ENCODE data around the gene PTPRJ.

The PTPRJ gene

GRCh38 chr11:47964546-47964945 lies 15.8 kb upstream of the PTPRJ start:
- in situ Hi-C loops (cut with HindIII; ENCODE audit: low pct_ligation_motif_present, low pct_unique_long_range_greater_than_20kb, low sequenced_read_pairs): no loop called here
- DNase-seq: no peak

DNA sequence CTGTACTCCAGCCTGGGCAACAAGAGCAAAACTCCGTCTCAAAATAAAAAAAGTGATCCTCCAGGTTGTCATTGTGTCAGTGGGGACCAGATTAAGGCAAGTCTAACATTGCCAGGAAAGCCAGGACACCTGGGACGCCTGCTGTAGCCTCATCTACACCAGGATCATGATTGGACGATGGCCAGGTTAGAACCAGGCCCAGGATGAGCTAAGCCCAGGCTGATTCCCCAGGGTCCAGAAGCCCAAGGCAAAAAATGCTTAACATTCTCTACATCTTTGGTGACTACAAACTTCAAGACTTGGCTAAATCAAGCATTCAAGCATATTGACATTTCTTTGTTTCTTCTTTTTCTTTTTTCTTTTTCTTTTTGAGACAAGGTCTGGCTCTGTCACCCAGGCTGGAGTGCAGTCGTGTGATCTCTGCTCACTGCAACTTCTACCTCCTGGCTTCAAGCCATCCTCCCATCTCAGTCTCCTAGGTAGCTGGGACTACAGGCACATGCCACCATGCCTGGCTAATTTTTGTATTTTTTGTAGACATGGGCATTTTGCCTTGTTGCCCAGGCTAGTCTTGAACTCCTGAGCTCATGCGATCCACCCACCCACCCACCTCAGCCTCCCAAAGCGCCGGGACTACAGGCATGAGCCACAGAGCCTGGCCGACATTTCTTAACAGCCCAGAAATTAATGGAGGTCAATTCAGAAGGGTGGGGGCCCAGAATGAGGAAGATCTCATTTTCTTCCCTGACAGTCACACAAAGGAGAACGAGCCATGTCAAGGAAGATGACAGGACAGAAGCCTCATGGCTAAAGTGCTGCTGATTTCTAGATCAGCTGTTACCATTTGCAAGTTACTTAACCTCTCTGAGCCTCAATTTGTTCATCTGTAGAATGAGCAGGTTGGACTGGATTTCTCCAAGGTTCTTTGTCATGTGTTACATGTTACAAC lies 12.5 kb upstream of the PTPRJ start:
- no peak for DNase-seq
- in situ Hi-C loops (cut with HindIII; ENCODE audit: low pct_ligation_motif_present, low pct_unique_long_range_greater_than_20kb, low sequenced_read_pairs): no loop called here

DNA sequence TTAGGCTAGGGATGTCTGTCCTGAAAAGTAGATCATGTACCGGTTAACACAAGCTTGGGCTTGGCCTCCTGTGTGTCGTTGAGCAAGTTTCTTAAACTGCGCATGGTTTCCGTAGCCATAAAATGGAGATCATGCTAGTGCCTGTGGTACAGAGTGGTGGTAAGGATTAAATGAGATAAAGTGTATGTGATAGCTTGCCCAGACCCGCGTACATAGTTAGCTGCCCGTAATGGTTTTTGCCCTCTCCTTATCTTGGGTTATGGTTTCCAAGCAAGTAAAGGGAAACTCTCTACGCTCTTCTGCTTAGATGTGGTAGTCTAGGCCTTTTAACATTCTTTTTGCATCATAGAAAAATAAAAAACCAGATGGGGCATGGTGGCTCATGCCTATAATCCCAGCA lies 11.0 kb upstream of the PTPRJ start:
- DNase-seq: no peak
- in situ Hi-C loops (cut with HindIII; ENCODE audit: low pct_ligation_motif_present, low pct_unique_long_range_greater_than_20kb, low sequenced_read_pairs): no loop called here

- in situ Hi-C loops (cut with HindIII; ENCODE audit: low pct_ligation_motif_present, low pct_unique_long_range_greater_than_20kb, low sequenced_read_pairs): no loop called here
- no peak for DNase-seq
Observed at GRCh38 chr11:47971501-47971900, 8.9 kb upstream of the PTPRJ start.

DNA sequence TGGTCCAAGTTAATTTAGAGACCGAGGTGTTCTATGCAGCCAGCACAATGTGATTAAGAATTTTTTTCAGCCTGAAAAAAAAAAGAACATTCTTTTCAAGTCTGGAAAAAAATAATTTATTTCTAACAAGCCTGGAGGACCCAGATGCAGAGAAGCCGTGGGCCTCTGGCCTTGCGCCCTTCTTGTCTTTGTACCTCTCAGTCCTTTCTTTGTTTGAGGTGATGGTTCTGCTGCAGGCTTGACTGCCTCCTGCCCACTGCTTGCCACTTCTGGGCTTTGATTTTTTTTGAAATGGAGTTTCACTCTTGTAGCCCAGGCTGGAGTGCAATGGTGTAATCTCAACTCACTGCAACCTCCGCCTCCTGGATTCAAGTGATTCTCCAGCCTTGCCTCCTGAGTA lies 7.2 kb upstream of the PTPRJ start:
- DNase-seq: no peak
- in situ Hi-C loops (cut with HindIII; ENCODE audit: low pct_ligation_motif_present, low pct_unique_long_range_greater_than_20kb, low sequenced_read_pairs): no loop called here

- in situ Hi-C loops (cut with HindIII; ENCODE audit: low pct_ligation_motif_present, low pct_unique_long_range_greater_than_20kb, low sequenced_read_pairs): no loop called here
- no peak for DNase-seq
Observed at GRCh38 chr11:47976931-47977330, 3.4 kb upstream of the PTPRJ start.

DNA sequence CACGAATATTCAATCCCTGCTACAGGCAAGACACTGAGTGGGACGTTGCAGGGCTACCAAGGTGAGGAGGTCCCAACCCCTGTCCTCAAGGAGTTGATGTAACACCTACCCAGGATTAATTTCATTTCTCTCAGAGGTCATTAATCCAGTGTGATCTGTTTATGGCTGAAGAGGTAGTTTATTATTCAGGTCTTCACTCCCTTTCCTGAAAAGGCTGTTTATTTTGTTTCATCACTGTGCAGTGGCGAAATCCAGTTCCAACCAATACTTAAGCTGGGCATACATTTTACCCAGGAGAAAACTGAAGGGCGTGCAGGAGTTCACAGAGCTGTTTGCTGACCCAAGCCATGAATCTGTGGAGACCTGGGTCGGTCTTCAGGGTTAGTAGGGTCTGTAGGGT lies 2.7 kb upstream of the PTPRJ start:
- no peak for DNase-seq
- in situ Hi-C loops (cut with HindIII; ENCODE audit: low pct_ligation_motif_present, low pct_unique_long_range_greater_than_20kb, low sequenced_read_pairs): no loop called here

DNA sequence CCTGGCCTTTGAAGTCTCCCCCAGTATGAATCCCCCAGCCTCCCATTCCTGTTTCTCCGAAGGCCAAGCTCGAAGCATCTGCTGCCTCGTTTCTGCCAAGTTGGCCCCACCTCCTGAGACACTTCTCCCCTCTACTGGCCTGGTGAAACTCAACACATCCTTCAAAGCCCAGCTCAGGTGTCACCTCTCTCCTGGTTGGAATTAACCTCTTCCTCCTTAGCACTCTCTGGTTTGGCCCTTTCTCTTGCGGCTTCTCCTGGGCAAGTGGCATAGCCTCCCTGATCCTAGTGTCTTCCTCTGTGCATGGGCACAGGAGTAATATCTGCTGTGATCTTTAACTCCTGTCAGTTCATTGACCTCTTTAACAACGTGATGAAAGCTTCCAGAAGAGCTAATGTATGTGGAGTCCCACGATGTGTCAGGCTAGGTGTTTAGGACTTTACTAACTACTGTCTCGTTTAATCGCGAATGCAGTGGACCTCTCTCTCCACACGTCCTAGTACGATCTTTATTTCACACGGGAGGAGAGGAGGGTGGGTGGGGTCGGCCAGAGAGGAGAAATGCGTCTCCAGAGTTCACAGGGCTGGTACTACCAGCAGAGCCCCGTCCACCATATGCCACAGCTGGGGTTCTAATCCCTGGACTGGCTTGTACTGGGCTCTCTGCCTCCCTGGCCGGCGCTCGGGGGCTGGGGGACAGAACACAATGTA lies 826 bp upstream of the PTPRJ start:
- no peak for DNase-seq
- in situ Hi-C loops (cut with HindIII; ENCODE audit: low pct_ligation_motif_present, low pct_unique_long_range_greater_than_20kb, low sequenced_read_pairs): no loop called here

DNA sequence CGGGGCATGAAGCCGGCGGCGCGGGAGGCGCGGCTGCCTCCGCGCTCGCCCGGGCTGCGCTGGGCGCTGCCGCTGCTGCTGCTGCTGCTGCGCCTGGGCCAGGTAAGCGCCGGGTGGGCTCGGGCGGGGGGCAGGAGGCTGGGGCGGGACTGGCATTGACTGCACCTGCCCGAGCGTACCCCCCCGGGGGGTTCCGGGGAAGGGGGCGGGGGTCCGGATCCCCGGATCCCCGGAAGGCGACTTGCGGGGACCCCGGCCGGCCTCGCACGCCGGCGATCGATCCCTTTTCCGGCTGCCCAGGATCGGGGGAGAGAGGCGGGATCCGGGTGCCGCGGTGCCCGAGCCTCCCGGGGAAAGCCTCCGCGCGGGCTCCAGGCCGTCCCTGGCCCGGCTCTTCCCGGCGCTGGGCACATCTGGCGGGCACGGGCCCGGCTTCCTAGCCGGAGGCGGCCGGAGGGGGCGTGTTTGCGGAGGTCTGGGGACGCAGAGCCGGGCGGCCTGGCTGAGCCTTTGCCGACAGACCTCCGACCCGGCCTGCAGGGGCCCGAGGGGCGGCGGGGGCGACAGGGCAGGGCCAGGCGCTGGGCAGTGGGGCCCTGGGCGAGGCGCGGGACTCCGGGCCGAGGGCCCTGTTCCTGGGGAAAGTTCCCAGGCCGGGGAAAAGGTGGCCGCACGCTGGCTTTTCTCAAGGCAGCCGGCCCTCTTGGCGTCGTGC lies 705 bp downstream of the PTPRJ start:
- peak; percentile 43 for DNase-seq
- in situ Hi-C loops (cut with HindIII; ENCODE audit: low pct_ligation_motif_present, low pct_unique_long_range_greater_than_20kb, low sequenced_read_pairs): no loop called here

- in situ Hi-C loops (cut with HindIII; ENCODE audit: low pct_ligation_motif_present, low pct_unique_long_range_greater_than_20kb, low sequenced_read_pairs): no loop called here
- DNase-seq: no peak
Observed at GRCh38 chr11:47981667-47982404, 1.5 kb downstream of the PTPRJ start.

DNA sequence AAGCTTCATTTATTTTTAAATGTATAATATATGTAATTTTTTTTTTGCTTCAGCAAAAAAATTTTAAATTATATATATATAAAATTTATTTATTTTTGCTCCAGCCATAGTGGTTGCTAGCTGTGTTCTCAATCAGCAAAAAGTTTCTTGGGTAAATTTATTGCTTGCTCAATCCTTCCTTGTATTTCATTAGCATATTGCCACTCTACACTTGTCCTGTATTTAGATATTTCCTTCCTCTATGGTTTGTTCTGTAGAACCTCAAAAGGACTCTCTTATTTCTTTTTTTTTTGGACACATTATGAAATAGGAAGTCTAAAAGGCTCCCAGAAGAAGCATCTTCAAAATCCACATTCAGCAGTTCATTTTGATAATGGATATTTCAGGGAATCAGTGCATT lies 2.3 kb downstream of the PTPRJ start:
- DNase-seq: no peak
- in situ Hi-C loops (cut with HindIII; ENCODE audit: low pct_ligation_motif_present, low pct_unique_long_range_greater_than_20kb, low sequenced_read_pairs): no loop called here

- in situ Hi-C loops (cut with HindIII; ENCODE audit: low pct_ligation_motif_present, low pct_unique_long_range_greater_than_20kb, low sequenced_read_pairs): no loop called here
- DNase-seq: no peak
Observed at GRCh38 chr11:47983464-47984397, 3.4 kb downstream of the PTPRJ start.

DNA sequence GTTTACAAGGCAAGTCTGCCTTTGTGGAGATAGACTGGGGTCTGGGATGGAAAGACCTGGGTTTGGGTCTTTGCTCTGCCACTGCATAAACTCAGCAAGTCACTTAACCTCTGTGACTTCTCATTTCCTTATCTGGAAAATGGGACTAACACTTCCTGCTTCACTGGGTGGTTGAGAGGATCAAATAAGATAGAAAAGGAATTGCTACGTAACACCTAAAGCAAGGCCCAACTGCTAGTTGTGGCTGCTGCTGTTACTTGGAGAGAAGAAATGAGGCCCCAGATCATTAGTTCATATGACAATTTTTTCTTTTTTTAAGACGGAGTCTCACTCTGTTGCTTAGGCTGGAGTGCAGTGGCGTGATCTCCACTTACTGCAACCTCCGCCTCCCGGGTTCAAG lies 5.9 kb downstream of the PTPRJ start:
- DNase-seq: no peak
- in situ Hi-C loops (cut with HindIII; ENCODE audit: low pct_ligation_motif_present, low pct_unique_long_range_greater_than_20kb, low sequenced_read_pairs): no loop called here

DNA sequence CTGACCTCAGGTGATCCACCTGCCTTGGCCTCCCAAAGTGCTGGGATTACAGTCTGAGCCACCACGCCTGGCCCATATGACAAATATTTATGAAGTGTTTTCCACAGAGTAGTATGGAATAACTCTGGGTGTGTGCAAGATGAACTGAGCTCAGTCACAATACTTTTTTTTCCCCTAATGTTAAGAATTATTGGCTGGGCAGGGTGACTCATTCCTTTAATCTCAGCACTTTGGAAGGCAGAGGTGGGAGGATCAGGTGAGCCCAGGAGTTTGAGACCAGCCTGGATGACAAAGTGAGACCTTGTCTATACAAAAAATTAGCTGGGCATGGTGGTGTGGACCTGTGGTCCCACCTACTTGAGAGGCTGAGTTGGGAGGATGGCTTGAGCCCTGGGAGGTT lies 6.4 kb downstream of the PTPRJ start:
- in situ Hi-C loops (cut with HindIII; ENCODE audit: low pct_ligation_motif_present, low pct_unique_long_range_greater_than_20kb, low sequenced_read_pairs): no loop called here
- no peak for DNase-seq

DNA sequence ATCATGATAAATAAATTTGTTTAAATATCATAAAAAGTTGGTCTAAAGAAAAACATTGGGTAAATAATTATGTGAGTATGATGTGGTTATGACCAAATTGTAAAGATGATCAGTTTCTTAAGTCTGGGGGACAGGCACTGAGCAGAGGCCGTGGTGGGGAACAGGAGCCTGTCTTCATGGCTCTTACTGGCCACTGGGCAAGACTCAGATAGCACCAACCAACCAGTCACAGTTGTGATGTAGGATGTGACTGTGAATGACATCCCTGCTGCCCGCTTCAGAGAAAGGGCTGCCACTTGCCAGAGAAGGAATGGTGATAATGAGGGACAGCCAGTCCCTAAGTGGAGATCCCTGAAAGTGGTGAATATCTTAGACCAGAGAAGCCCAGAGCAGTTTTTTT lies 7.0 kb downstream of the PTPRJ start:
- in situ Hi-C loops (cut with HindIII; ENCODE audit: low pct_ligation_motif_present, low pct_unique_long_range_greater_than_20kb, low sequenced_read_pairs): no loop called here
- no peak for DNase-seq

DNA sequence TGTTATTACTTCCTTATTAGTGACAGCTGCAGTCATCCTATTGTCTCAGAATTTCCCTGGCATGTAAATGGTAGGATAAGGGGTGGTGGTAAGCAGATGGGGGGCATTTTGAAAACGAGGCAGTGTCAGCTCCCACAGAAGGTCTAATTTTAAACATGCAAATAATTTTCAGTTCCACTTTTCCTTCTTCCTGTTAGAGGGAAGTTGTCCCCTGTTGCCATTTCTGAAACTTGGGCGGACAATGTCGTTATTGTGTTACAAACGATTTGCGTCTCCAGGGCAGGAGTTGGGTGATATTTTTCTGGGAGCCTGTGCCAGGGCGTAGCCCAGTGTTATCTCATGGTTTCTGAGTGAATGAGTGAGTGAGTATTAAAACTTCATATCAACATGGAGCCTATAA lies 7.4 kb downstream of the PTPRJ start:
- in situ Hi-C loops (cut with HindIII; ENCODE audit: low pct_ligation_motif_present, low pct_unique_long_range_greater_than_20kb, low sequenced_read_pairs): no loop called here
- no peak for DNase-seq

DNA sequence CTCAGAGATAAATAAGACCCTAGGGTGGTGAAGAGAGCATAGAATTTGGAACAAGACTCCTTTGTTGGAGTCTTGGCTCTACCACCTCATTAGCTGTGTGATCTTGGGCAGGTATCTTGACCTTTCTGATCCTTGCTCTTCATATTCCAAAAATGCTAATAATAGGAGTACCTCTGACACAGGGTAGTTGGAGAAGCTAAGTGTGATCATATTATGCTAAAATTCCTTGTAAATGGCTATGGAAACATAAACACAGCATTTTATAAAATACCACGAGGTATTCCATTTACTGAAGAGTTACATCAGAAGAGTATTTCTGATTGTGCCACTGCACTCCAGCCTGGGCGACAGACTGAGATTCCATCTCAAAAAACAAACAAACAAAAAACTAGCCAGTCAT lies 9.4 kb downstream of the PTPRJ start:
- in situ Hi-C loops (cut with HindIII; ENCODE audit: low pct_ligation_motif_present, low pct_unique_long_range_greater_than_20kb, low sequenced_read_pairs): no loop called here
- DNase-seq: no peak

All from ACHN (cell line).